Right lobe of liver (tissue), 4 donors: Measurements from ENCODE around the gene CACNB4.

Source experiments
- CTCF ChIP-seq, 4 donors: fragments of 200-600 bp in 3 of 4; fragments of 450-650 bp in 1 of 4; IDR thresholded peaks; one replicate each; pipeline versions ENCODE4 v1.5.1 to v1.8.0; 2016 to 2022; ENCODE audit warnings: antibody characterized with exemption in 4 of 4, mild to moderate bottlenecking in 2 of 4
- POLR2A ChIP-seq: fragments of 450-650 bp; IDR thresholded peaks from one replicate; pipeline ENCODE4 v1.6.1; 2017; ENCODE audit warnings: antibody characterized with exemption, mild to moderate bottlenecking
- donor health status: DM: no; HTN: no; CAD: no.
- donor health status: DM: no; HTN: no; CAD: no.
- donor health status: DM: no; HTN: yes; CAD: no.

GRCh38 chr2:151841047-151841424, 257.8 kb downstream of the CACNB4 start:
- TF ChIP-seq CTCF (IDR thresholded peaks at IDR 0.05), result no peak
- no peak for TF ChIP-seq POLR2A
